Adrenal gland (tissue), 12 donors: ENCODE data around the gene MAP1B. TPM values are rescaled to one million over a fixed set of nuclear protein-coding genes. Genes with fewer than 3 reads are reported as not detected.

Experiments
- DNase-seq, 7 donors: peaks; one replicate each; pipeline ENCODE4 v3.0.0-alpha.2; 2019 to 2020
- H3K27ac ChIP-seq, 5 donors: fragments of 200-600 bp; sonication (generic) in 4 of 5; 1 replicate in 3 of 5; 2 replicates in 2 of 5; pipeline versions ENCODE4 v1.5.1 to v1.8.0; 2016 to 2020; ENCODE audit warnings: mild to moderate bottlenecking in 1 of 5
- H3K27me3 ChIP-seq: fragments of 200-600 bp; 2 replicates; pipeline ENCODE4 v1.8.0; 2021
- H3K36me3 ChIP-seq, 2 donors: fragments of 200-600 bp; replicated peaks in 1 of 2; 1 replicate in 1 of 2; 2 replicates in 1 of 2; pipeline versions ENCODE4 v1.5.1 to v1.8.0; 2018 to 2022
- H3K4me1 ChIP-seq, 2 donors: fragments of 200-600 bp; replicated peaks in 1 of 2; 1 replicate in 1 of 2; 2 replicates in 1 of 2; pipeline versions ENCODE4 v1.5.1 to v1.8.0; 2018 to 2021
- H3K4me3 ChIP-seq, 4 donors: fragments of 200-600 bp; sonication (generic) in 3 of 4; one replicate each; pipeline ENCODE4 v1.5.1; 2016 to 2018
- H3K9me3 ChIP-seq, 3 donors: fragments of 200-600 bp; sonication (generic) in 1 of 3; replicated peaks in 1 of 3; 1 replicate in 2 of 3; 2 replicates in 1 of 3; pipeline versions ENCODE4 v1.5.1 to v1.8.0; 2016 to 2021
- CTCF ChIP-seq, 6 experiments: fragments of 450-650 bp in 4 of 6; fragments of 200-600 bp in 2 of 6; sonication (generic) in 1 of 6; IDR thresholded peaks; 1 replicate in 5 of 6; 2 replicates in 1 of 6; pipeline versions ENCODE4 v1.5.1 to v1.8.0; 2016 to 2021; ENCODE audit warnings: antibody characterized with exemption in 6 of 6, mild to moderate bottlenecking in 2 of 6, moderate library complexity in 1 of 6
- POLR2A ChIP-seq, 2 donors: fragments of 450-650 bp; IDR thresholded peaks; one replicate each; pipeline ENCODE4 v1.6.1; 2017; ENCODE audit warnings: antibody characterized with exemption in 2 of 2, mild to moderate bottlenecking in 2 of 2, moderate library complexity in 1 of 2
- WGBS, 4 donors: extraction: QIAGEN DNeasy Blood & Tissue Kit in 2 of 4; methylation state at CpG; one replicate each; pipeline versions ENCODE4 v1.1.5 to v1.1.7; 2013 to 2017; 5-methylcytosine and 5-hydroxymethylcytosine counted together
- intact Hi-C, 2 donors: fragments of 100-400 bp; cut with DNase I; formaldehyde crosslinking; loops; one replicate each; pipeline versions ENCODE4 v1.14.1 to v1.15.0; 2022 to 2023
- polyA plus RNA-seq, 3 donors: library from polyadenylated mRNA; stranded (reverse); fragments of 200-250 nt in 2 of 3; fragments of 350-450 nt in 1 of 3; fragmentation: Illumina TruSeq in 1 of 3; extraction: RNeasy Lipid Tissue Mini Kit (QIAGEN cat#74804) in 1 of 3; gene quantifications; one replicate each; pipeline ENCODE4 v1.2.3, GENCODE V29; 2013 to 2014
- total RNA-seq, 9 donors: library from RNA; depleted of rRNA in 4 of 9; stranded (reverse); fragments of >200 nt in 4 of 9; fragments of 120-200 nt in 1 of 9; fragmentation: NEBNext Ultra II Directional in 1 of 9; extraction: Animal tissue kit (Norgen Biotek cat#: 25700) in 1 of 9; gene quantifications; one replicate each; pipeline versions ENCODE4 v1.1.0 to v1.2.4, GENCODE V29; 2013 to 2023
- donor health status: healthy with polysubstance abuse.
- donor health status: Bipolar disorder and iron deficiency.
- donor health status: DM: yes; HTN: yes; CAD: no.
- donor health status: DM: no; HTN: no; CAD: no.
- donor health status: DM: no; HTN: no; CAD: no.
- donor health status: DM: yes; HTN: yes; CAD: no.

The MAP1B gene
- total and polyA plus RNA-seq, 12 donors = 11.5 to 258 (median 67.5) TPM

- Histone ChIP-seq H3K4me1 (peaks cover 0 to 6% of the 10 kb centered on the region in 2 donors), H3K4me3 (no peak overlapping the region), H3K36me3 (no peaks in the 10 kb centered on the region), H3K27me3 (no peaks in the 10 kb centered on the region), H3K9me3 (no peaks in the 10 kb centered on the region), H3K27ac (no peak overlapping the region)
- no peak for TF ChIP-seq CTCF (IDR thresholded peaks at IDR 0.05)
- no peak for TF ChIP-seq POLR2A (IDR thresholded peaks at IDR 0.05)
- 72 to 88% (median 74%) methylated on average over 2 to 3 of the region's 3 CpGs for WGBS, 4 donors
- no peak for DNase-seq
- intact Hi-C loops = no loop called here
Measured at GRCh38 chr5:72064801-72065570, 42.3 kb upstream of the MAP1B start.

- Histone ChIP-seq H3K27me3 (no peaks in the 10 kb centered on the region), H3K9me3 (no peaks in the 10 kb centered on the region), H3K36me3 (no peaks in the 10 kb centered on the region), H3K4me3 (no peak overlapping the region), H3K4me1 (peaks cover 0 to 6% of the 10 kb centered on the region in 2 donors), H3K27ac (no peak overlapping the region)
- no peak for DNase-seq
- TF ChIP-seq CTCF (IDR thresholded peaks at IDR 0.05) (no peak), POLR2A (IDR thresholded peaks at IDR 0.05) (no peak)
- intact Hi-C loops = no loop called here
- 62 to 79% (median 72%) methylated on average over 4 of the region's 4 CpGs for WGBS, 4 donors
Measured at GRCh38 chr5:72065751-72066255, 41.5 kb upstream of the MAP1B start.

GRCh38 chr5:72066705-72067107 is 40.6 kb upstream of the MAP1B start:
- TF ChIP-seq POLR2A (IDR thresholded peaks at IDR 0.05) = no peak
- TF ChIP-seq CTCF (IDR thresholded peaks at IDR 0.05) = no peak
- no peak overlapping the region for H3K27ac ChIP-seq
- intact Hi-C loops = no loop called here
- H3K4me1 ChIP-seq = peaks cover 0 to 6% of the 10 kb centered on the region in 2 donors
- DNase-seq = peak in 2 of 7 donors; percentile 17 to 18
- 23 to 44% (median 28%) methylated on average over 3 of the region's 3 CpGs for WGBS, 4 donors
- H3K4me3 ChIP-seq = no peak overlapping the region
- H3K27me3 ChIP-seq = no peaks in the 10 kb centered on the region
- H3K9me3 ChIP-seq = no peaks in the 10 kb centered on the region
- H3K36me3 ChIP-seq = no peaks in the 10 kb centered on the region

GRCh38 chr5:72067682-72068470 is 39.4 kb upstream of the MAP1B start:
- no peaks in the 10 kb centered on the region for H3K36me3 ChIP-seq
- DNase-seq = no peak
- no peaks in the 10 kb centered on the region for H3K9me3 ChIP-seq
- no peak overlapping the region for H3K4me3 ChIP-seq
- H3K27ac ChIP-seq = no peak overlapping the region
- TF ChIP-seq CTCF (IDR thresholded peaks at IDR 0.05) (no peak), POLR2A (IDR thresholded peaks at IDR 0.05) (no peak)
- 81 to 93% (median 88%) methylated on average over 5 of the region's 5 CpGs for WGBS, 4 donors
- H3K27me3 ChIP-seq = no peaks in the 10 kb centered on the region
- intact Hi-C loops = no loop called here
- H3K4me1 ChIP-seq = peaks cover 0 to 6% of the 10 kb centered on the region in 2 donors
